GM18519 (cell line): ENCODE results near the gene DNAH9.

Experiments
- ATAC-seq: cut with Tn5 transposase; IDR thresholded peaks from one replicate; pipeline ENCODE4 v1.9.1; 2021; ENCODE audit warnings: mild to moderate bottlenecking, moderate library complexity; ENCODE audit not compliant: unreplicated experiment, low FRiP score

The DNAH9 gene

GRCh38 chr17:11651089-11651488 lies 52.8 kb downstream of the DNAH9 start:
- ATAC-seq, result no peak

GRCh38 chr17:11668618-11669017 lies 70.3 kb downstream of the DNAH9 start:
- ATAC-seq, result no peak

GRCh38 chr17:11671126-11671525 lies 72.9 kb downstream of the DNAH9 start:
- ATAC-seq, result no peak

- no peak for ATAC-seq
These were observed 84.4 kb downstream of the DNAH9 start for GRCh38 chr17:11682646-11683045.

- no peak for ATAC-seq
These were observed 92.4 kb downstream of the DNAH9 start for GRCh38 chr17:11690681-11691080.

- no peak for ATAC-seq
These were observed 94.4 kb downstream of the DNAH9 start for GRCh38 chr17:11692688-11693087.

- ATAC-seq, result no peak
These were observed 95.0 kb downstream of the DNAH9 start for GRCh38 chr17:11693284-11693683.

GRCh38 chr17:11700668-11701067 lies 102.4 kb downstream of the DNAH9 start:
- no peak for ATAC-seq

GRCh38 chr17:11701911-11702310 lies 103.6 kb downstream of the DNAH9 start:
- ATAC-seq, result no peak

- no peak for ATAC-seq
These were observed 105.8 kb downstream of the DNAH9 start for GRCh38 chr17:11704041-11704440.

GRCh38 chr17:11705111-11705510 lies 106.8 kb downstream of the DNAH9 start:
- no peak for ATAC-seq

- no peak for ATAC-seq
These were observed 109.3 kb downstream of the DNAH9 start for GRCh38 chr17:11707586-11707985.

GRCh38 chr17:11712456-11712855 lies 114.2 kb downstream of the DNAH9 start:
- no peak for ATAC-seq

- ATAC-seq, result no peak
These were observed 120.9 kb downstream of the DNAH9 start for GRCh38 chr17:11719203-11719602.

GRCh38 chr17:11719856-11720255 lies 121.6 kb downstream of the DNAH9 start:
- no peak for ATAC-seq

GRCh38 chr17:11720816-11721215 lies 122.5 kb downstream of the DNAH9 start:
- no peak for ATAC-seq

- no peak for ATAC-seq
These were observed 132.5 kb downstream of the DNAH9 start for GRCh38 chr17:11730747-11731146.

GRCh38 chr17:11736613-11737312 lies 138.5 kb downstream of the DNAH9 start:
- no peak for ATAC-seq

GRCh38 chr17:11737313-11737679 lies 139.0 kb downstream of the DNAH9 start:
- no peak for ATAC-seq

GRCh38 chr17:11738151-11738550 lies 139.9 kb downstream of the DNAH9 start:
- no peak for ATAC-seq

GRCh38 chr17:11739351-11739750 lies 141.1 kb downstream of the DNAH9 start:
- ATAC-seq, result no peak

GRCh38 chr17:11739848-11740247 lies 141.6 kb downstream of the DNAH9 start:
- no peak for ATAC-seq

- no peak for ATAC-seq
These were observed 144.6 kb downstream of the DNAH9 start for GRCh38 chr17:11742886-11743285.
